Loucy (cell line): Measurements from ENCODE around the gene SCN4A.

Experiments
- CTCF ChIP-seq: fragments of 200-600 bp; sonication (generic); conservative IDR thresholded peaks from 2 replicates; pipeline ENCODE4 v1.5.1; 2014; ENCODE audit warnings: mild to moderate bottlenecking, antibody characterized with exemption, low read length
- EZH2phosphoT487 ChIP-seq: fragments of 200-600 bp; IDR thresholded peaks from 2 replicates; pipeline ENCODE4 v1.6.1; 2018; ENCODE audit warnings: antibody characterized with exemption, mild to moderate bottlenecking, moderate library complexity, borderline replicate concordance

GRCh38 chr17:64008830-64009229, 36.1 kb upstream of the SCN4A start:
- no peak for TF ChIP-seq CTCF
- no peak for TF ChIP-seq EZH2phosphoT487
